Kidney (tissue), 14 donors: ENCODE results near the gene BTBD9. TPM values are rescaled to one million over a fixed set of nuclear protein-coding genes. Genes with fewer than 3 reads are reported as not detected.

Experiments used
- DNase-seq, 5 donors: peaks; one replicate each; pipeline ENCODE4 v3.0.0-alpha.2; 2013 to 2020
- FAIRE-seq: peaks from 2 replicates; lab custom pipeline; 2012; peaks lifted over from hg19 to GRCh38; lab: Jason Lieb, UNC
- H3K27ac ChIP-seq, 2 donors: one replicate each; pipeline ENCODE4 v1.7.0; 2013; ENCODE audit warnings: low read depth in 2 of 2, low read length in 2 of 2, inconsistent platforms in 1 of 2
- H3K27me3 ChIP-seq: one replicate; pipeline ENCODE4 v1.7.1; 2013; ENCODE audit warnings: low read length, inconsistent platforms; ENCODE audit not compliant: control insufficient read depth, insufficient read depth
- H3K36me3 ChIP-seq, 3 donors: one replicate each; pipeline versions ENCODE4 v1.7.0 to v1.7.1; 2013; ENCODE audit warnings: low read length in 3 of 3, control low read depth in 1 of 3, inconsistent platforms in 1 of 3; ENCODE audit not compliant: insufficient read depth in 3 of 3, control insufficient read depth in 2 of 3
- H3K4me1 ChIP-seq, 3 donors: one replicate each; pipeline versions ENCODE4 v1.7.0 to v1.7.1; 2013; ENCODE audit warnings: low read length in 3 of 3, inconsistent platforms in 1 of 3, low read depth in 1 of 3; ENCODE audit not compliant: control insufficient read depth in 2 of 3, insufficient read depth in 2 of 3
- H3K4me3 ChIP-seq, 3 donors: one replicate each; pipeline versions ENCODE4 v1.7.0 to v1.8.1; 2013; ENCODE audit warnings: low read length in 3 of 3, control low read depth in 1 of 3, inconsistent platforms in 1 of 3
- H3K9ac ChIP-seq, 3 donors: one replicate each; pipeline versions ENCODE4 v1.7.0 to v1.7.1; 2013; ENCODE audit warnings: low read length in 3 of 3, control low read depth in 1 of 3, inconsistent platforms in 1 of 3
- H3K9me3 ChIP-seq, 3 donors: one replicate each; pipeline versions ENCODE4 v1.7.0 to v1.7.1; 2013; ENCODE audit warnings: low read length in 3 of 3, control low read depth in 1 of 3, inconsistent platforms in 1 of 3; ENCODE audit not compliant: control insufficient read depth in 2 of 3, insufficient read depth in 1 of 3
- CTCF ChIP-seq: IDR thresholded peaks from 3 replicates; pipeline ENCODE4 v1.5.1; 2012; ENCODE audit warnings: mild to moderate bottlenecking, moderate library complexity, borderline replicate concordance; ENCODE audit not compliant: insufficient read depth; ENCODE audit errors: extremely low read depth
- intact Hi-C: fragments of 100-400 bp; cut with DNase I; formaldehyde crosslinking; loops from one replicate; pipeline ENCODE4 v1.11.1; 2022
- polyA plus RNA-seq: library from polyadenylated mRNA; stranded (reverse); fragments of 350-450 nt; fragmentation: Illumina TruSeq; extraction: RNeasy Lipid Tissue Mini Kit (QIAGEN cat#74804); gene quantifications from one replicate; pipeline ENCODE4 v1.2.3, GENCODE V29; 2014; ENCODE audit warnings: low read depth, low replicate concordance; ENCODE audit not compliant: insufficient read depth
- total RNA-seq: library from RNA; stranded (reverse); fragmentation: NEBNext Ultra II Directional; extraction: Animal tissue kit (Norgen Biotek cat#: 25700); gene quantifications from one replicate; pipeline ENCODE4 v1.2.1, GENCODE V29; 2021
- donor health status: control.
- donor health status: control.
- donor health status: control.
- donor health status: control.
- donor health status: control.
- donor health status: DM: yes; HTN: yes; CAD: no.
- donor health status: Normal renal cell carcinoma (clear cell type).

BTBD9 gene
- total and polyA plus RNA-seq, 2 donors from 2014 or later: 4.2 to 29.9 TPM

- no peak overlapping the region for H3K27ac ChIP-seq
- FAIRE-seq: no peak
- H3K9me3 ChIP-seq: no peaks in the 10 kb centered on the region
- DNase-seq: peak in 1 of 5 donors; percentile 25
- TF ChIP-seq CTCF: no peak
- no peaks in the 10 kb centered on the region for H3K36me3 ChIP-seq
- intact Hi-C loops: no loop called here
- H3K27me3 ChIP-seq: no peaks in the 10 kb centered on the region
- H3K4me1 ChIP-seq: peaks cover 0 to 3% (median 0%) of the 10 kb centered on the region in 3 donors
- no peak overlapping the region for H3K4me3 ChIP-seq
- no peak overlapping the region for H3K9ac ChIP-seq
Measured at GRCh38 chr6:38482466-38482865, 157.3 kb downstream of the BTBD9 start.

- no peak for TF ChIP-seq CTCF
- FAIRE-seq: no peak
- peaks cover 0 to 3% (median 0%) of the 10 kb centered on the region in 3 donors for H3K4me1 ChIP-seq
Measured at GRCh38 chr6:38481851-38482250, 157.9 kb downstream of the BTBD9 start.

GRCh38 chr6:38481211-38481836, 158.4 kb downstream of the BTBD9 start:
- Histone ChIP-seq H3K36me3 (no peaks in the 10 kb centered on the region), H3K27me3 (no peaks in the 10 kb centered on the region), H3K9ac (no peak overlapping the region), H3K27ac (no peak overlapping the region), H3K9me3 (no peaks in the 10 kb centered on the region), H3K4me3 (no peak overlapping the region), H3K4me1 (peaks cover 0 to 3% (median 0%) of the 10 kb centered on the region in 3 donors)
- TF ChIP-seq CTCF: no peak
- intact Hi-C loops: no loop called here
- DNase-seq (peak in 2 of 5 donors; percentile 15 to 24), FAIRE-seq (no peak)

More at GRCh38 chr6:38481851-38482250, 157.9 kb downstream of the BTBD9 start:
- Histone ChIP-seq H3K36me3 (no peaks in the 10 kb centered on the region), H3K27me3 (no peaks in the 10 kb centered on the region), H3K4me3 (no peak overlapping the region), H3K9ac (no peak overlapping the region), H3K9me3 (no peaks in the 10 kb centered on the region), H3K27ac (no peak overlapping the region)
- DNase-seq: no peak
- intact Hi-C loops: no loop called here
